PC-9 (cell line): ENCODE data around the gene EPHA2. TPM values are rescaled to one million over a fixed set of nuclear protein-coding genes. Genes with fewer than 3 reads are reported as not detected.

Experiments used
- BruUV-seq: library from RNA; stranded (reverse); fragments of 400-500 nt; replicated peaks from 2 replicates; lab custom pipeline; 2021; lab: Mats Ljungman, UMichigan
- CTCF ChIA-PET: fragments of 300-600 bp; sonication (Branson Sonifier 250); formaldehyde crosslinking; loops from one replicate; lab custom pipeline; 2022; ENCODE audit warnings: antibody characterized with exemption; lab: Charles Lee
- POLR2A ChIA-PET: fragments of 300-600 bp; sonication (Branson Sonifier 250); formaldehyde crosslinking; loops from one replicate; lab custom pipeline; 2022; ENCODE audit warnings: antibody characterized with exemption; ENCODE audit not compliant: unreplicated experiment; lab: Charles Lee
- DNase-seq, 2 experiments: peaks; one replicate each; pipeline versions ENCODE4 v3.0.0 to v3.0.0-alpha.2; 2015 to 2022; ENCODE audit warnings: mixed read lengths in 1 of 2
- H2AFZ ChIP-seq: fragments of 200-600 bp; sonication (generic); 2 replicates; pipeline ENCODE4 v1.8.1; 2017; ENCODE audit warnings: antibody characterized with exemption
- H3F3A ChIP-seq: fragments of 200-600 bp; sonication (generic); 2 replicates; pipeline ENCODE4 v1.8.1; 2017; ENCODE audit warnings: antibody characterized with exemption, mild to moderate bottlenecking, low read depth; ENCODE audit not compliant: insufficient read depth
- H3K27ac ChIP-seq: fragments of 200-600 bp; sonication (generic); 2 replicates; pipeline ENCODE4 v1.6.1; 2016; ENCODE audit warnings: mixed run types
- H3K27me3 ChIP-seq: fragments of 200-600 bp; sonication (generic); 2 replicates; pipeline ENCODE4 v1.6.1; 2016; ENCODE audit warnings: low read depth, mixed run types; ENCODE audit not compliant: insufficient read depth
- H3K36me3 ChIP-seq: fragments of 200-600 bp; sonication (generic); 2 replicates; pipeline ENCODE4 v1.6.1; 2016; ENCODE audit warnings: low read depth, mixed run types
- H3K4me1 ChIP-seq: fragments of 200-600 bp; sonication (generic); replicated peaks from 2 replicates; pipeline ENCODE4 v1.6.1; 2016; ENCODE audit warnings: mixed run types; ENCODE audit not compliant: insufficient read depth
- H3K4me2 ChIP-seq: fragments of 200-600 bp; sonication (generic); 2 replicates; pipeline ENCODE4 v1.6.1; 2017; ENCODE audit warnings: mixed run types
- H3K4me3 ChIP-seq: fragments of 200-600 bp; sonication (generic); 2 replicates; pipeline ENCODE4 v1.6.1; 2016; ENCODE audit warnings: mixed run types
- H3K79me2 ChIP-seq: fragments of 200-600 bp; sonication (generic); 2 replicates; pipeline ENCODE4 v1.6.1; 2017; ENCODE audit warnings: low read depth, mixed run types
- H3K9me2 ChIP-seq: fragments of 200-600 bp; sonication (generic); 2 replicates; pipeline ENCODE4 v1.8.1; 2017; ENCODE audit warnings: mild to moderate bottlenecking; ENCODE audit not compliant: insufficient read depth
- H3K9me3 ChIP-seq: fragments of 200-600 bp; sonication (generic); 2 replicates; pipeline ENCODE4 v1.8.1; 2016; ENCODE audit warnings: low read depth; ENCODE audit not compliant: insufficient read depth
- H4K20me1 ChIP-seq: fragments of 200-600 bp; sonication (generic); 2 replicates; pipeline ENCODE4 v1.8.1; 2017; ENCODE audit not compliant: insufficient read depth
- CTCF ChIP-seq: fragments of 200-600 bp; sonication (generic); conservative IDR thresholded peaks from 2 replicates; pipeline ENCODE4 v1.6.1; 2017; ENCODE audit warnings: mixed run types, antibody characterized with exemption, mild to moderate bottlenecking, moderate library complexity
- EZH2 ChIP-seq: fragments of 200-600 bp; sonication (generic); IDR thresholded peaks from 2 replicates; pipeline ENCODE4 v1.8.0; 2017; ENCODE audit warnings: antibody characterized with exemption, low read depth
- intact Hi-C: fragments of 100-400 bp; cut with micrococcal nuclease; formaldehyde crosslinking; loops from one replicate; pipeline ENCODE4 v1.10.0; 2022; ENCODE audit not compliant: unreplicated experiment
- total RNA-seq: library from RNA; stranded (reverse); gene quantifications from 2 replicates; pipeline ENCODE4 v1.2.3, GENCODE V29; 2021

EPHA2 gene
- total RNA-seq, 1 experiment from 2014 or later = 48.3 TPM

GRCh38 chr1:16187748-16188401 lies 32.0 kb upstream of the EPHA2 start:
- Histone ChIP-seq H3K36me3 (no peaks in the 10 kb centered on the region), H2AFZ (no peak overlapping the region), H3F3A (peaks cover 50% of the 10 kb centered on the region), H3K4me1 (peaks cover 64% of the 10 kb centered on the region), H3K9me2 (no peaks in the 10 kb centered on the region), H3K9me3 (no peaks in the 10 kb centered on the region), H3K4me3 (no peak overlapping the region), H3K79me2 (0 out of 2 replicates have a peak, but pooled peaks cover 17% of the 10 kb centered on the region), H3K27me3 (no peaks in the 10 kb centered on the region), H4K20me1 (no peaks in the 10 kb centered on the region), H3K4me2 (peak overlapping the region; percentile 59), H3K27ac (peak overlapping the region; percentile 88)
- peak; percentile 93 for TF ChIP-seq CTCF
- no peak for TF ChIP-seq EZH2
- DNase-seq = peak; percentile 72 to 84
- POLR2A ChIA-PET = no interaction called here
- intact Hi-C loops = loop anchor here (1.0 to 2.0 kb wide), 9 partner anchors 19 to 179 kb away; partner anchors contain the start of genes CPLANE2 and EPHA2
- BruUV-seq = no TSS peak
- CTCF ChIA-PET = interaction anchor here (0.5 to 1.6 kb wide), 4 partner anchors 31 to 163 kb away, joined by 3 to 7 read pairs (median 6); no protein-coding TSS in a partner anchor

- Histone ChIP-seq H3K4me3 (no peak overlapping the region), H3K79me2 (peaks cover 21% of the 10 kb centered on the region; the same call in 1 of the 2 replicates), H3K36me3 (no peaks in the 10 kb centered on the region), H3K27ac (0 out of 2 replicates have a peak overlapping the region, but pooled peaks have one; percentile 53), H3K27me3 (no peaks in the 10 kb centered on the region), H3K9me2 (no peaks in the 10 kb centered on the region), H3K9me3 (no peaks in the 10 kb centered on the region), H2AFZ (no peak overlapping the region), H3K4me2 (0 out of 2 replicates have a peak overlapping the region, but pooled peaks have one; percentile 19), H3K4me1 (peaks cover 74% of the 10 kb centered on the region), H3F3A (peaks cover 59% of the 10 kb centered on the region), H4K20me1 (no peaks in the 10 kb centered on the region)
- TF ChIP-seq EZH2 (no peak), CTCF (no peak)
- intact Hi-C loops = loop anchor here (1.0 to 2.0 kb wide), 5 partner anchors 30 to 178 kb away; partner anchors contain the start of gene EPHA2
- ChIA-PET POLR2A (no interaction called here), CTCF (interaction anchor here (0.5 to 1.2 kb wide), 4 partner anchors 32 to 228 kb away, joined by 3 to 8 read pairs (median 3); no protein-coding TSS in a partner anchor)
- DNase-seq = no peak
- BruUV-seq = no TSS peak
Observed at GRCh38 chr1:16186655-16187235, 30.9 kb upstream of the EPHA2 start.

- TF ChIP-seq EZH2 = no peak
- no peak for TF ChIP-seq CTCF
- no peak overlapping the region for H2AFZ ChIP-seq
- H3K79me2 ChIP-seq = peaks cover 21% of the 10 kb centered on the region; the same call in 1 of the 2 replicates
- H4K20me1 ChIP-seq = no peaks in the 10 kb centered on the region
- no peak overlapping the region for H3K4me3 ChIP-seq
- CTCF ChIA-PET = interaction anchor here (0.6 to 1.4 kb wide), 3 partner anchors 16 to 179 kb away, joined by 3 to 5 read pairs (median 4); no protein-coding TSS in a partner anchor
- 0 out of 2 replicates have a peak overlapping the region, but pooled peaks have one; percentile 93 for H3K27ac ChIP-seq
- intact Hi-C loops = no loop called here
- H3K4me2 ChIP-seq = peak overlapping the region; percentile 78
- H3K9me2 ChIP-seq = no peaks in the 10 kb centered on the region
- H3K36me3 ChIP-seq = no peaks in the 10 kb centered on the region
- H3K9me3 ChIP-seq = no peaks in the 10 kb centered on the region
- peaks cover 65% of the 10 kb centered on the region for H3F3A ChIP-seq
- POLR2A ChIA-PET = no interaction called here
- no peaks in the 10 kb centered on the region for H3K27me3 ChIP-seq
- peak in 1 of 2 experiments; percentile 40 for DNase-seq
- BruUV-seq = no TSS peak
- peaks cover 86% of the 10 kb centered on the region for H3K4me1 ChIP-seq
Observed at GRCh38 chr1:16184557-16185303, 28.9 kb upstream of the EPHA2 start.
